HepG2 (cell line): ENCODE results near the gene ACRBP. TPM values are rescaled to one million over a fixed set of nuclear protein-coding genes. Genes with fewer than 3 reads are reported as not detected.

Source experiments
- ATAC-seq: fragments of 200-7000 bp; cut with Tn5 transposase; 3 replicates; pipeline ENCODE4 v1.9.1; 2020; ENCODE audit warnings: mild to moderate bottlenecking, moderate library complexity
- BruUV-seq: library from RNA; stranded (reverse); fragments of 400-500 nt; replicated peaks from 2 replicates; lab custom pipeline; 2021; lab: Mats Ljungman, UMichigan
- CTCF ChIA-PET: fragments of 300-600 bp; formaldehyde crosslinking; extraction: SDS; loops from one replicate; lab custom pipeline; 2021; ENCODE audit warnings: low total read pairs, inconsistent platforms, low intra/inter-chr PET ratio; lab: Yijun Ruan, JAX
- POLR2A ChIA-PET: fragments of 350-600 bp; sonication (Branson Sonifier 250); formaldehyde crosslinking; loops from one replicate; lab custom pipeline; 2020; ENCODE audit warnings: antibody characterized with exemption, inconsistent platforms; lab: Yijun Ruan, JAX
- DNase-seq: peaks from one replicate; pipeline ENCODE4 v3.0.0-alpha.2; 2015; ENCODE audit warnings: low spot score
- FAIRE-seq: peaks from 3 replicates; lab custom pipeline; 2011; peaks lifted over from hg19 to GRCh38; lab: Jason Lieb, UNC
- H2AFZ ChIP-seq: one replicate; pipeline ENCODE4 v1.6.1; 2011; ENCODE audit warnings: low read length, inconsistent platforms
- H3K27ac ChIP-seq: fragments of 300-600 bp; 3 replicates; pipeline ENCODE4 v1.8.0; 2011; ENCODE audit warnings: mixed run types, mild to moderate bottlenecking, mixed read lengths, low read length, inconsistent platforms; ENCODE audit not compliant: insufficient read depth; ENCODE audit errors: extremely low read length
- H3K27me3 ChIP-seq, 2 experiments: fragments of 200-600 bp in 1 of 2; 2 replicates in 1 of 2; 3 replicates in 1 of 2; pipeline versions ENCODE4 v1.6.0 to v1.8.0; 2011; ENCODE audit warnings: low read length in 2 of 2, mild to moderate bottlenecking in 2 of 2, moderate library complexity in 2 of 2, inconsistent platforms in 1 of 2; ENCODE audit not compliant: insufficient read depth in 2 of 2, control insufficient read depth in 1 of 2
- H3K36me3 ChIP-seq, 2 experiments: fragments of 200-600 bp in 1 of 2; replicated peaks in 1 of 2; 2 replicates in 1 of 2; 3 replicates in 1 of 2; pipeline versions ENCODE4 v1.5.1 to v1.8.0; 2011; ENCODE audit warnings: low read length in 2 of 2, inconsistent platforms in 1 of 2; ENCODE audit not compliant: insufficient read depth in 2 of 2, control insufficient read depth in 1 of 2
- H3K4me1 ChIP-seq: 2 replicates; pipeline ENCODE4 v1.5.1; 2012; ENCODE audit warnings: low read length, inconsistent platforms; ENCODE audit not compliant: insufficient read depth
- H3K4me2 ChIP-seq: 2 replicates; pipeline ENCODE4 v1.6.0; 2011; ENCODE audit warnings: low read depth, low read length, inconsistent platforms
- H3K4me3 ChIP-seq, 3 experiments: fragments of 200-600 bp in 1 of 3; sonication (generic), shearing (Covaris generic) in 1 of 3; replicated peaks in 1 of 3; 2 replicates each; pipeline ENCODE4 v1.5.1; 2011 to 2016; ENCODE audit warnings: low read length in 3 of 3, inconsistent platforms in 2 of 3, low read depth in 2 of 3, mild to moderate bottlenecking in 2 of 3, control low read depth in 1 of 3, mixed read lengths in 1 of 3; ENCODE audit not compliant: insufficient read depth in 1 of 3
- H3K79me2 ChIP-seq: one replicate; pipeline ENCODE4 v1.6.1; 2011; ENCODE audit warnings: low read length, inconsistent platforms; ENCODE audit not compliant: insufficient read depth
- H3K9ac ChIP-seq: 2 replicates; pipeline ENCODE4 v1.6.0; 2011; ENCODE audit warnings: mild to moderate bottlenecking, low read depth, low read length, inconsistent platforms; ENCODE audit not compliant: insufficient read depth
- H3K9me3 ChIP-seq: 2 replicates; pipeline ENCODE4 v1.5.1; 2012; ENCODE audit warnings: mild to moderate bottlenecking, low read length
- H4K20me1 ChIP-seq: 2 replicates; pipeline ENCODE4 v1.6.0; 2011; ENCODE audit warnings: inconsistent platforms, mild to moderate bottlenecking, low read length, moderate library complexity; ENCODE audit not compliant: insufficient read depth
- CCDC6 ChIP-seq: sonication (generic); formaldehyde crosslinking; IDR thresholded peaks from 2 replicates; pipeline ENCODE4 v1.8.1; 2022; ENCODE audit warnings: mild to moderate bottlenecking, missing genetic modification reagents, moderate library complexity
- KDM5A ChIP-seq: fragments of 200-600 bp; sonication (generic); IDR thresholded peaks from 2 replicates; pipeline ENCODE4 v1.7.0; 2018; ENCODE audit warnings: antibody characterized with exemption, mild to moderate bottlenecking, low read length, borderline replicate concordance
- RFX5 ChIP-seq: IDR thresholded peaks from 2 replicates; pipeline ENCODE4 v1.6.1; 2011; ENCODE audit warnings: low read depth, low read length, improper control_type of control experiment
- YEATS4 ChIP-seq: sonication (generic); formaldehyde crosslinking; IDR thresholded peaks from 2 replicates; pipeline ENCODE4 v1.4.0; 2020; ENCODE audit warnings: missing genetic modification reagents, borderline replicate concordance
- ZNF839 ChIP-seq: sonication (generic); formaldehyde crosslinking; IDR thresholded peaks from 2 replicates; pipeline ENCODE4 v1.4.0; 2020; ENCODE audit warnings: missing genetic modification reagents, mild to moderate bottlenecking, borderline replicate concordance
- WGBS: methylation state at CpG from one replicate; pipeline ENCODE4 v1.1.6; 2017; ENCODE audit warnings: low lambda C conversion rate; 5-methylcytosine and 5-hydroxymethylcytosine counted together
- in situ Hi-C: cut with HindIII; loops from 2 replicates; pipeline ENCODE4 v1.10.0; 2017; ENCODE audit warnings: low pct_unique_long_range_greater_than_20kb; ENCODE audit not compliant: extremely low pct_ligation_motif_present
- intact Hi-C: fragments of 100-400 bp; cut with micrococcal nuclease; formaldehyde crosslinking; loops from one replicate; pipeline ENCODE4 v1.10.0; 2022; ENCODE audit not compliant: unreplicated experiment
- polyA plus RNA-seq, 8 experiments: library from polyadenylated mRNA; depleted of rRNA in 3 of 8; stranded (reverse) in 7 of 8; unstranded in 1 of 8; fragments of >200 nt; fragmentation: Illumina TruSeq in 4 of 8; extraction: Trizol in 4 of 8; gene quantifications; 2 replicates each; pipeline versions ENCODE4 v1.2.1 to v1.2.3, GENCODE V29; 2011 to 2016; ENCODE audit warnings: low read depth in 4 of 8, missing spikeins in 1 of 8, mixed read lengths in 1 of 8; ENCODE audit not compliant: insufficient read depth in 1 of 8
- total RNA-seq, 5 experiments: library from RNA; depleted of rRNA; stranded (reverse); fragments of >200 nt; fragmentation: Illumina TruSeq; extraction: Trizol; gene quantifications; 2 replicates each; pipeline ENCODE4 v1.2.3, GENCODE V29; 2016; ENCODE audit warnings: low read depth in 1 of 5
- TF ChIP-seq, protein P1 (sequence below): sonication (generic); formaldehyde crosslinking; IDR thresholded peaks from 2 replicates; pipeline ENCODE4 v1.9.0; 2021; ENCODE audit warnings: mild to moderate bottlenecking, missing genetic modification reagents
- TF ChIP-seq, protein P2 (sequence below), 2 experiments: sonication (generic) in 1 of 2; formaldehyde crosslinking in 1 of 2; IDR thresholded peaks; 2 replicates each; pipeline versions ENCODE4 v1.4.0 to v1.6.1; 2016 to 2020; ENCODE audit warnings: borderline replicate concordance in 1 of 2, low read depth in 1 of 2, mild to moderate bottlenecking in 1 of 2, missing genetic modification reagents in 1 of 2

ACRBP gene
- total and polyA plus RNA-seq, 2 of the 13 experiments (the other 11 are each of a cell fraction or from before 2014, with no cell fraction given), result 0.46 TPM; not detected in 1

DNA sequence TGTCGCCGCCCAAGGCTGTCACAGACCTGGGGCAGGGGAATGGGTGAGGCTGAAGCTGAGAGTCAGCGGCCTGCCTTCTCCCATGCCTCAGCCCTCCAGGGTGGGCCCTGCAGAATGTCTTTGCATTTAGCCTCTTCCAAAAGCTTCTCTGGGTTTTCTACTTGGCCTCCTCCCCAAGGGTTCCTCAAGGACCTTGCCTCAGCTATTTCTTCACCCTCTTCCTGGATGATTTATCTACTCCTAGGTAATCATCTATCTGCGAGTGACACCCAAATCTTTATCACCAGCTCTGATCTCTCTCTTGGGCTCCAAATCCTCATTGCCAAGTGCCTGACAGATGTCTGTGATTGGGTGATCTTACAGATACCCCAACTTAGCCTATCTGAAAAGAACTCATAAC is 6.7 kb downstream of the ACRBP start (continued):
- TF ChIP-seq, protein P1, sequence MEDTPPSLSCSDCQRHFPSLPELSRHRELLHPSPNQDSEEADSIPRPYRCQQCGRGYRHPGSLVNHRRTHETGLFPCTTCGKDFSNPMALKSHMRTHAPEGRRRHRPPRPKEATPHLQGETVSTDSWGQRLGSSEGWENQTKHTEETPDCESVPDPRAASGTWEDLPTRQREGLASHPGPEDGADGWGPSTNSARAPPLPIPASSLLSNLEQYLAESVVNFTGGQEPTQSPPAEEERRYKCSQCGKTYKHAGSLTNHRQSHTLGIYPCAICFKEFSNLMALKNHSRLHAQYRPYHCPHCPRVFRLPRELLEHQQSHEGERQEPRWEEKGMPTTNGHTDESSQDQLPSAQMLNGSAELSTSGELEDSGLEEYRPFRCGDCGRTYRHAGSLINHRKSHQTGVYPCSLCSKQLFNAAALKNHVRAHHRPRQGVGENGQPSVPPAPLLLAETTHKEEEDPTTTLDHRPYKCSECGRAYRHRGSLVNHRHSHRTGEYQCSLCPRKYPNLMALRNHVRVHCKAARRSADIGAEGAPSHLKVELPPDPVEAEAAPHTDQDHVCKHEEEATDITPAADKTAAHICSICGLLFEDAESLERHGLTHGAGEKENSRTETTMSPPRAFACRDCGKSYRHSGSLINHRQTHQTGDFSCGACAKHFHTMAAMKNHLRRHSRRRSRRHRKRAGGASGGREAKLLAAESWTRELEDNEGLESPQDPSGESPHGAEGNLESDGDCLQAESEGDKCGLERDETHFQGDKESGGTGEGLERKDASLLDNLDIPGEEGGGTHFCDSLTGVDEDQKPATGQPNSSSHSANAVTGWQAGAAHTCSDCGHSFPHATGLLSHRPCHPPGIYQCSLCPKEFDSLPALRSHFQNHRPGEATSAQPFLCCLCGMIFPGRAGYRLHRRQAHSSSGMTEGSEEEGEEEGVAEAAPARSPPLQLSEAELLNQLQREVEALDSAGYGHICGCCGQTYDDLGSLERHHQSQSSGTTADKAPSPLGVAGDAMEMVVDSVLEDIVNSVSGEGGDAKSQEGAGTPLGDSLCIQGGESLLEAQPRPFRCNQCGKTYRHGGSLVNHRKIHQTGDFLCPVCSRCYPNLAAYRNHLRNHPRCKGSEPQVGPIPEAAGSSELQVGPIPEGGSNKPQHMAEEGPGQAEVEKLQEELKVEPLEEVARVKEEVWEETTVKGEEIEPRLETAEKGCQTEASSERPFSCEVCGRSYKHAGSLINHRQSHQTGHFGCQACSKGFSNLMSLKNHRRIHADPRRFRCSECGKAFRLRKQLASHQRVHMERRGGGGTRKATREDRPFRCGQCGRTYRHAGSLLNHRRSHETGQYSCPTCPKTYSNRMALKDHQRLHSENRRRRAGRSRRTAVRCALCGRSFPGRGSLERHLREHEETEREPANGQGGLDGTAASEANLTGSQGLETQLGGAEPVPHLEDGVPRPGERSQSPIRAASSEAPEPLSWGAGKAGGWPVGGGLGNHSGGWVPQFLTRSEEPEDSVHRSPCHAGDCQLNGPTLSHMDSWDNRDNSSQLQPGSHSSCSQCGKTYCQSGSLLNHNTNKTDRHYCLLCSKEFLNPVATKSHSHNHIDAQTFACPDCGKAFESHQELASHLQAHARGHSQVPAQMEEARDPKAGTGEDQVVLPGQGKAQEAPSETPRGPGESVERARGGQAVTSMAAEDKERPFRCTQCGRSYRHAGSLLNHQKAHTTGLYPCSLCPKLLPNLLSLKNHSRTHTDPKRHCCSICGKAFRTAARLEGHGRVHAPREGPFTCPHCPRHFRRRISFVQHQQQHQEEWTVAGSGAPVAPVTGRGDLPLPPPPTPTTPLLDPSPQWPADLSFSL (CRISPR knock-in tag), result no peak
- TF ChIP-seq CCDC6 (CRISPR knock-in tag), result no peak
- no peak for TF ChIP-seq KDM5A

DNA sequence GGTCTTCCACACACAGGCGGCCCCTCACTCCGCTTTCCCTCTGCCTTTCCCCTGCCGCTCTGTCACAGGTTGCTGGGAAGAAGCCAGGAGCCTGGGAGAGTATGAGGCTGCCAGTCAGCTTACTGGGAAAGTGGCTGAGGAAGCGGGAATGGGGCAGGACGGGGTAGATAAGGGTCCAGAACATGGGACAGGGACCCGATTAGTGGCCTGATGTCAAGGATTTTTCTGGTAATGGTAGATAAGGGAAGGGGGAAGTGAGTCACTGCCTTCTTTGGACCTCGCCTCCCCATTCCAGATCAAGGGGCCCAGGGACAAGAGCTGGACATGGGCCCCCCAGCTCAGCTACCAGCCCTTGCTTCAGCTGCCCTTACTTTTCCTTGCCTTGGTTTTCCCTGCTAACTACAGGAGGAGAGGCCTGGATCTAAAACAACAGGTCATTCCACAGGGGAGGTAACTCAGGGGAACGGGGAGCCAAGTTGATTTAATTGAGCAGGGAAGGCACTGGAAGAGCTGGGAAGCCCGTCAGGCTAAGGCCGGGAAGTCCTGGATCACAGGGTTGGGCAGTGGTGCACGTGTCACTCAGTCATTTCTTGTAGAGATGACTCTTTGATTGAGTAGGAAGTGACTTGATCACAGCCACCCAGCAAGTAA is 8.0 kb downstream of the ACRBP start:
- no peak overlapping the region for H2AFZ ChIP-seq
- 8% methylated on average over 9 of the region's 11 CpGs for WGBS
- intact Hi-C loops (no loop called here), in situ Hi-C loops (no loop called here)
- no peaks in the 10 kb centered on the region for H3K79me2 ChIP-seq
- FAIRE-seq (no peak), ATAC-seq (no peak), DNase-seq (no peak)
- H3K9me3 ChIP-seq, result no peaks in the 10 kb centered on the region
- peaks cover 36% of the 10 kb centered on the region for H3K4me1 ChIP-seq
- H3K36me3 ChIP-seq, result no peaks in the 10 kb centered on the region
- peak overlapping the region; percentile 1; the same call in 1 of the 2 replicates for H3K4me2 ChIP-seq
- no peak overlapping the region for H3K27ac ChIP-seq
- TF ChIP-seq, protein P2, sequence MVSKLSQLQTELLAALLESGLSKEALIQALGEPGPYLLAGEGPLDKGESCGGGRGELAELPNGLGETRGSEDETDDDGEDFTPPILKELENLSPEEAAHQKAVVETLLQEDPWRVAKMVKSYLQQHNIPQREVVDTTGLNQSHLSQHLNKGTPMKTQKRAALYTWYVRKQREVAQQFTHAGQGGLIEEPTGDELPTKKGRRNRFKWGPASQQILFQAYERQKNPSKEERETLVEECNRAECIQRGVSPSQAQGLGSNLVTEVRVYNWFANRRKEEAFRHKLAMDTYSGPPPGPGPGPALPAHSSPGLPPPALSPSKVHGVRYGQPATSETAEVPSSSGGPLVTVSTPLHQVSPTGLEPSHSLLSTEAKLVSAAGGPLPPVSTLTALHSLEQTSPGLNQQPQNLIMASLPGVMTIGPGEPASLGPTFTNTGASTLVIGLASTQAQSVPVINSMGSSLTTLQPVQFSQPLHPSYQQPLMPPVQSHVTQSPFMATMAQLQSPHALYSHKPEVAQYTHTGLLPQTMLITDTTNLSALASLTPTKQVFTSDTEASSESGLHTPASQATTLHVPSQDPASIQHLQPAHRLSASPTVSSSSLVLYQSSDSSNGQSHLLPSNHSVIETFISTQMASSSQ (IDR thresholded peaks at IDR 0.05; ENCODE audit: low read depth), result no peak
- TF ChIP-seq, protein P2 (CRISPR knock-in tag; IDR thresholded peaks at IDR 0.05; ENCODE audit: borderline replicate concordance), result no peak
- peak; percentile 87 for TF ChIP-seq RFX5
- no peak for TF ChIP-seq ZNF839
- no peak for TF ChIP-seq YEATS4 (CRISPR knock-in tag)
- ChIA-PET POLR2A (no interaction called here), CTCF (no interaction called here)
- H3K9ac ChIP-seq, result no peak overlapping the region
- H3K4me3 ChIP-seq, result no peak overlapping the region
- H3K27me3 ChIP-seq, result peaks cover 8 to 37% of the 10 kb centered on the region in 2 experiments
- no peaks in the 10 kb centered on the region for H4K20me1 ChIP-seq
- no TSS peak for BruUV-seq
